ENCODE results near the gene CDH4.
A peak's percentile ranks its signal among the peaks of the same experiment; 100 is the strongest.
"Not testable (repeated sequence)": the region's sequence is repeated elsewhere in the genome, so short reads cannot be mapped to it uniquely, and the experiment has no call there.

The CDH4 gene

GRCh38 chr20:61391185-61391584, 139.1 kb downstream of the CDH4 start:
- no peak for DNase-seq

- DNase-seq: peak; percentile 41
Measured at GRCh38 chr20:61391812-61392520, 139.9 kb downstream of the CDH4 start.

- no peak for DNase-seq
Measured at GRCh38 chr20:61394088-61394799, 142.2 kb downstream of the CDH4 start.

- DNase-seq: no peak
Measured at GRCh38 chr20:61396262-61396848, 144.3 kb downstream of the CDH4 start.

GRCh38 chr20:61397146-61397545, 145.1 kb downstream of the CDH4 start:
- DNase-seq: no peak

- DNase-seq: no peak
Measured at GRCh38 chr20:61397790-61398189, 145.7 kb downstream of the CDH4 start.

- DNase-seq: no peak
Measured at GRCh38 chr20:61399433-61399832, 147.4 kb downstream of the CDH4 start.

- no peak for DNase-seq
Measured at GRCh38 chr20:61400499-61400898, 148.4 kb downstream of the CDH4 start.

- DNase-seq: no peak
Measured at GRCh38 chr20:61404303-61404702, 152.2 kb downstream of the CDH4 start.

GRCh38 chr20:61405007-61405406, 152.9 kb downstream of the CDH4 start:
- DNase-seq: no peak

- not testable (repeated sequence) for DNase-seq
Measured at GRCh38 chr20:61406773-61407172, 154.7 kb downstream of the CDH4 start.

GRCh38 chr20:61407561-61407960, 155.5 kb downstream of the CDH4 start:
- DNase-seq: peak; percentile 5

GRCh38 chr20:61408951-61409740, 157.1 kb downstream of the CDH4 start:
- no peak for DNase-seq

- DNase-seq: no peak
Measured at GRCh38 chr20:61411743-61412142, 159.7 kb downstream of the CDH4 start.

GRCh38 chr20:61413752-61414151, 161.7 kb downstream of the CDH4 start:
- no peak for DNase-seq

GRCh38 chr20:61414455-61414991, 162.5 kb downstream of the CDH4 start:
- DNase-seq: no peak

GRCh38 chr20:61416546-61416945, 164.5 kb downstream of the CDH4 start:
- DNase-seq: no peak

GRCh38 chr20:61417221-61417941, 165.3 kb downstream of the CDH4 start:
- no peak for DNase-seq

- DNase-seq: no peak
Measured at GRCh38 chr20:61419010-61419409, 166.9 kb downstream of the CDH4 start.

- DNase-seq: no peak
Measured at GRCh38 chr20:61419501-61419900, 167.4 kb downstream of the CDH4 start.

GRCh38 chr20:61420056-61420455, 168.0 kb downstream of the CDH4 start:
- no peak for DNase-seq

- no peak for DNase-seq
Measured at GRCh38 chr20:61420781-61421180, 168.7 kb downstream of the CDH4 start.
